GM12878 (cell line): Measurements from ENCODE around the gene TDRD3. TPM values are rescaled to one million over a fixed set of nuclear protein-coding genes. Genes with fewer than 3 reads are reported as not detected.
"Not testable (repeated sequence)": the region's sequence is repeated elsewhere in the genome, so short reads cannot be mapped to it uniquely, and the experiment has no call there.

Experiments
- ATAC-seq: fragments of 200-7000 bp; cut with Tn5 transposase; 3 replicates; pipeline ENCODE4 v1.9.1; 2020; ENCODE audit warnings: mild to moderate bottlenecking, moderate library complexity
- BruUV-seq: library from RNA; stranded (reverse); fragments of 400-500 nt; replicated peaks from 2 replicates; lab custom pipeline; 2021; lab: Mats Ljungman, UMichigan
- CTCF ChIA-PET: fragments of 300-600 bp; sonication (Branson Sonifier 250); formaldehyde crosslinking; extraction: SDS; loops from one replicate; lab custom pipeline; 2021; ENCODE audit warnings: inconsistent platforms; lab: Yijun Ruan, JAX
- POLR2A ChIA-PET: fragments of 350-600 bp; formaldehyde crosslinking; extraction: SDS; loops from one replicate; lab custom pipeline; 2021; ENCODE audit warnings: inconsistent platforms; lab: Charles Lee
- RAD21 ChIA-PET: fragments of 300-600 bp; sonication (Branson Sonifier 250); formaldehyde crosslinking; loops from one replicate; lab custom pipeline; 2023; ENCODE audit warnings: antibody characterized with exemption; ENCODE audit not compliant: unreplicated experiment; lab: Charles Lee
- SMC1A ChIA-PET: fragments of 300-600 bp; sonication (Branson Sonifier 250); formaldehyde crosslinking; loops from one replicate; lab custom pipeline; 2023; ENCODE audit not compliant: unreplicated experiment, uncharacterized antibody; lab: Charles Lee
- DNase-seq: peaks from one replicate; pipeline ENCODE4 v3.0.0-alpha.2; 2011; ENCODE audit warnings: low read depth, low spot score
- FAIRE-seq: peaks from 3 replicates; lab custom pipeline; 2011; peaks lifted over from hg19 to GRCh38; lab: Jason Lieb, UNC
- H2AFZ ChIP-seq: 2 replicates; pipeline ENCODE4 v1.6.0; 2011; ENCODE audit warnings: low read depth, low read length, control low read depth; ENCODE audit not compliant: control insufficient read depth
- H3K27ac ChIP-seq: 2 replicates; pipeline ENCODE4 v1.5.1; 2011; ENCODE audit warnings: control low read depth; ENCODE audit not compliant: control insufficient read depth, insufficient read depth
- H3K27me3 ChIP-seq, 2 experiments: replicated peaks in 1 of 2; 2 replicates each; pipeline versions ENCODE4 v1.6.0 to v1.6.1; 2011; ENCODE audit warnings: low read length in 1 of 2; ENCODE audit not compliant: control insufficient read depth in 2 of 2, insufficient read depth in 2 of 2
- H3K36me3 ChIP-seq, 2 experiments: 2 replicates each; pipeline ENCODE4 v1.5.1; 2011; ENCODE audit warnings: low read length in 1 of 2; ENCODE audit not compliant: control insufficient read depth in 2 of 2, insufficient read depth in 2 of 2
- H3K4me1 ChIP-seq: 2 replicates; pipeline ENCODE4 v1.6.1; 2011; ENCODE audit warnings: mild to moderate bottlenecking, low read length, moderate library complexity, mixed read lengths; ENCODE audit not compliant: control insufficient read depth, insufficient read depth
- H3K4me2 ChIP-seq: 2 replicates; pipeline ENCODE4 v1.6.0; 2011; ENCODE audit warnings: control low read depth; ENCODE audit not compliant: control insufficient read depth, insufficient read depth
- H3K4me3 ChIP-seq: fragments of 200-600 bp; sonication (generic); 2 replicates; pipeline ENCODE4 v1.5.1; 2016
- H3K79me2 ChIP-seq: 2 replicates; pipeline ENCODE4 v1.6.0; 2011; ENCODE audit warnings: low read length; ENCODE audit not compliant: control insufficient read depth, insufficient read depth
- H3K9ac ChIP-seq: 2 replicates; pipeline ENCODE4 v1.8.0; 2011; ENCODE audit warnings: low read length, control low read depth, mixed read lengths; ENCODE audit not compliant: control insufficient read depth, insufficient read depth
- H3K9me3 ChIP-seq: replicated peaks from 3 replicates; pipeline ENCODE4 v1.5.1; 2011; ENCODE audit warnings: mild to moderate bottlenecking, low read length; ENCODE audit not compliant: control insufficient read depth, insufficient read depth
- H4K20me1 ChIP-seq: 2 replicates; pipeline ENCODE4 v1.6.0; 2011; ENCODE audit not compliant: control insufficient read depth, insufficient read depth
- ATF7 ChIP-seq: fragments of 450-650 bp; IDR thresholded peaks from 2 replicates; pipeline ENCODE4 v1.6.1; 2016; ENCODE audit warnings: low read depth, mild to moderate bottlenecking
- RAD21 ChIP-seq: IDR thresholded peaks from 2 replicates; pipeline ENCODE4 v1.6.1; 2011; ENCODE audit warnings: mild to moderate bottlenecking, low read depth, low read length, moderate library complexity; ENCODE audit not compliant: insufficient read depth
- RB1 ChIP-seq: fragments of 450-650 bp; formaldehyde crosslinking; IDR thresholded peaks from 2 replicates; pipeline ENCODE4 v1.6.1; 2017; ENCODE audit warnings: mild to moderate bottlenecking, borderline replicate concordance
- SIX5 ChIP-seq: IDR thresholded peaks from 2 replicates; pipeline ENCODE4 v1.6.1; 2011; ENCODE audit warnings: mild to moderate bottlenecking, low read depth, low read length, moderate library complexity; ENCODE audit not compliant: severe bottlenecking
- TAF1 ChIP-seq: IDR thresholded peaks from 2 replicates; pipeline ENCODE4 v1.6.1; 2011; ENCODE audit warnings: mild to moderate bottlenecking, low read depth, low read length, borderline replicate concordance
- ZBTB33 ChIP-seq: fragments of 450-650 bp; IDR thresholded peaks from 2 replicates; pipeline ENCODE4 v1.6.1; 2017; ENCODE audit warnings: mild to moderate bottlenecking
- ZNF384 ChIP-seq: IDR thresholded peaks from 2 replicates; pipeline ENCODE4 v1.6.1; 2012; ENCODE audit warnings: low read depth, mild to moderate bottlenecking, low read length, improper control_type of control experiment, borderline replicate concordance
- WGBS: methylation state at CpG from one replicate; pipeline ENCODE4 v1.1.6; 2016; ENCODE audit warnings: low lambda C conversion rate; ENCODE audit not compliant: insufficient replicate concordance, insufficient coverage; ENCODE audit errors: missing lambda C conversion rate; 5-methylcytosine and 5-hydroxymethylcytosine counted together
- in situ Hi-C: fragments of 300-500 bp; cut with MboI; formaldehyde crosslinking; loops from 9 replicates; pipeline ENCODE4 v1.14.3; 2018; ENCODE audit warnings: mixed read lengths
- intact Hi-C: fragments of 100-400 bp; cut with micrococcal nuclease; formaldehyde crosslinking; loops from one replicate; pipeline ENCODE4 v1.14.2; 2022; ENCODE audit not compliant: unreplicated experiment
- polyA plus RNA-seq, 11 experiments: library from polyadenylated mRNA; depleted of rRNA in 4 of 11; unstranded in 6 of 11; stranded (reverse) in 5 of 11; fragments of >200 nt; fragmentation: Nextera tagmentation in 4 of 11; fragmentation: Illumina TruSeq in 1 of 11; extraction: Ambion mirVana in 4 of 11; extraction: Trizol in 1 of 11; gene quantifications; 1 replicate in 1 of 11; 2 replicates in 10 of 11; pipeline versions ENCODE4 v1.2.1 to v1.2.3, GENCODE V29; 2011 to 2016; ENCODE audit warnings: inconsistent platforms in 2 of 11, missing spikeins in 2 of 11, low read depth in 1 of 11
- total RNA-seq, 4 experiments: library from RNA; depleted of rRNA in 3 of 4; stranded (reverse); fragments of >200 nt in 3 of 4; fragmentation: Illumina TruSeq in 1 of 4; extraction: Trizol in 1 of 4; gene quantifications; 2 replicates each; pipeline versions ENCODE4 v1.2.1 to v1.2.3, GENCODE V29; 2013 to 2021
- TF ChIP-seq, protein P1 (sequence below): IDR thresholded peaks from 2 replicates; pipeline ENCODE4 v1.6.1; 2011; ENCODE audit warnings: low read depth, low read length, improper control_type of control experiment, borderline replicate concordance

The TDRD3 gene
- total and polyA plus RNA-seq, 10 of the 15 experiments (the other 5 are each of a cell fraction or from before 2014, with no cell fraction given): 8.4 to 27.9 (median 15.8) TPM

DNA sequence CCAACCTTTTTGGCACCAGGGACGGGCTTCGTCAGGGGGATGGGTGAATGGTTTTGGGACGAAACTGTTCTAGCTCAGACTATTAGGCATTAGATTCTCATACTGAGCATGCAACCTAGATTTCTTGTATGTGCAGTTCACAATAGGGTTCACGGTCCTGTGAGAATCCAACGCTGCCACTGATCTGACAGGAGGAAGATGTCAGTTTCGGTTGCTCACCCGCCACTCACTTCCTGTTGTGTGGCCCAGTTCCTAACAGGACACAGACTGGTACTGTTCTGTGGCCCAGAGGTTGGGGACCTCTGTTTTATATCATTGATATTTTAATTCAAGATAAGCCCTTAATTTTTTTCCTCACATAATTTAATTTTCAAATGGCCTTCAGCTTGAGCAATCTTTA is 26.7 kb upstream of the TDRD3 start (continued):
- TF ChIP-seq SIX5 (no peak), ATF7 (no peak), ZNF384 (no peak), ZBTB33 (no peak), RAD21 (no peak), TAF1 (no peak)
- TF ChIP-seq, protein P1, sequence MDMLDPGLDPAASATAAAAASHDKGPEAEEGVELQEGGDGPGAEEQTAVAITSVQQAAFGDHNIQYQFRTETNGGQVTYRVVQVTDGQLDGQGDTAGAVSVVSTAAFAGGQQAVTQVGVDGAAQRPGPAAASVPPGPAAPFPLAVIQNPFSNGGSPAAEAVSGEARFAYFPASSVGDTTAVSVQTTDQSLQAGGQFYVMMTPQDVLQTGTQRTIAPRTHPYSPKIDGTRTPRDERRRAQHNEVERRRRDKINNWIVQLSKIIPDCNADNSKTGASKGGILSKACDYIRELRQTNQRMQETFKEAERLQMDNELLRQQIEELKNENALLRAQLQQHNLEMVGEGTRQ: no peak

- POLR2A ChIA-PET: no interaction called here
- H3K4me2 ChIP-seq: no peak overlapping the region
Measured at GRCh38 chr13:60372141-60372540, 24.9 kb upstream of the TDRD3 start.

GRCh38 chr13:60379282-60379681 is 17.7 kb upstream of the TDRD3 start:
- H2AFZ ChIP-seq, H3K4me1 ChIP-seq, H3K79me2 ChIP-seq, H3K9me3 ChIP-seq, H3K27ac ChIP-seq, DNase-seq, H3K36me3 ChIP-seq, H3K4me2 ChIP-seq, BruUV-seq, POLR2A ChIA-PET, FAIRE-seq, SMC1A ChIA-PET, ATAC-seq, H4K20me1 ChIP-seq, H3K27me3 ChIP-seq, in situ Hi-C loops, H3K9ac ChIP-seq, intact Hi-C loops, H3K4me3 ChIP-seq: not testable (repeated sequence)
- CTCF ChIA-PET: interaction anchor here (1.3 kb wide), 2 partner anchors 10 to 11 kb away, joined by 3 to 5 read pairs; no protein-coding TSS in a partner anchor
- 0% methylated on average over 3 of the region's 3 CpGs for WGBS
- RAD21 ChIA-PET: interaction anchor here (1.2 kb wide), 1 partner anchor 52 kb away, joined by 3 read pairs; no protein-coding TSS in a partner anchor

More at GRCh38 chr13:60372141-60372540, 24.9 kb upstream of the TDRD3 start:
- Histone ChIP-seq H3K27me3 (no peaks in the 10 kb centered on the region), H3K9ac (no peak overlapping the region), H3K27ac (no peak overlapping the region), H2AFZ (no peak overlapping the region), H3K9me3 (no peaks in the 10 kb centered on the region), H3K4me1 (no peaks in the 10 kb centered on the region), H3K36me3 (no peaks in the 10 kb centered on the region), H4K20me1 (no peaks in the 10 kb centered on the region), H3K79me2 (no peaks in the 10 kb centered on the region), H3K4me3 (no peak overlapping the region)
- ChIA-PET RAD21 (no interaction called here), CTCF (no interaction called here), SMC1A (interaction anchor here (1.0 kb wide), 1 partner anchor 9 kb away, joined by 3 read pairs; no protein-coding TSS in a partner anchor)
- TF ChIP-seq RB1: no peak
- FAIRE-seq: no peak
- WGBS: 50% methylated on average over 2 of the region's 2 CpGs
- no TSS peak for BruUV-seq
- DNase-seq: no peak
- intact Hi-C loops: no loop called here
- in situ Hi-C loops: no loop called here
- ATAC-seq: no peak
